Keratinocyte (primary cell): ENCODE measurements around the gene LRRC74B. TPM values are rescaled to one million over a fixed set of nuclear protein-coding genes. Genes with fewer than 3 reads are reported as not detected.

Experiments
- DNase-seq: peaks from one replicate; pipeline ENCODE4 v3.0.0-alpha.2; 2011; ENCODE audit warnings: low read depth, missing footprints, low spot score
- FAIRE-seq: peaks from 2 replicates; lab custom pipeline; 2011; peaks lifted over from hg19 to GRCh38; lab: Jason Lieb, UNC
- H2AFZ ChIP-seq: 2 replicates; pipeline ENCODE4 v1.6.0; 2012; ENCODE audit warnings: low read length, control low read depth, inconsistent platforms; ENCODE audit not compliant: control insufficient read depth
- H3K27ac ChIP-seq: 2 replicates; pipeline ENCODE4 v1.5.1; 2011; ENCODE audit warnings: low read length; ENCODE audit not compliant: control insufficient read depth, insufficient read depth
- H3K27me3 ChIP-seq: 3 replicates; pipeline ENCODE4 v1.6.0; 2011; ENCODE audit warnings: low read length; ENCODE audit not compliant: control insufficient read depth, insufficient read depth; ENCODE audit errors: extremely low read depth
- H3K36me3 ChIP-seq, 2 experiments: 2 replicates in 1 of 2; 3 replicates in 1 of 2; pipeline ENCODE4 v1.5.1; 2011; ENCODE audit warnings: low read length in 2 of 2, mild to moderate bottlenecking in 1 of 2; ENCODE audit not compliant: control insufficient read depth in 2 of 2, insufficient read depth in 2 of 2; ENCODE audit errors: extremely low read depth in 1 of 2
- H3K4me1 ChIP-seq: 3 replicates; pipeline ENCODE4 v1.5.1; 2011; ENCODE audit warnings: low read length; ENCODE audit not compliant: control insufficient read depth, insufficient read depth; ENCODE audit errors: extremely low read depth
- H3K4me2 ChIP-seq: 3 replicates; pipeline ENCODE4 v1.6.0; 2011; ENCODE audit warnings: low read depth, low read length; ENCODE audit not compliant: control insufficient read depth, insufficient read depth; ENCODE audit errors: extremely low read depth
- H3K4me3 ChIP-seq, 3 experiments: fragments of 200-600 bp in 1 of 3; sonication (generic) in 1 of 3; 2 replicates in 2 of 3; 3 replicates in 1 of 3; pipeline ENCODE4 v1.5.1; 2011 to 2016; ENCODE audit warnings: low read length in 3 of 3, mild to moderate bottlenecking in 3 of 3, control low read depth in 2 of 3, inconsistent platforms in 1 of 3, low read depth in 1 of 3, mixed read lengths in 1 of 3, mixed run types in 1 of 3, moderate library complexity in 1 of 3; ENCODE audit not compliant: control insufficient read depth in 2 of 3, insufficient read depth in 2 of 3; ENCODE audit errors: extremely low read depth in 1 of 3
- H3K79me2 ChIP-seq: 2 replicates; pipeline ENCODE4 v1.6.0; 2012; ENCODE audit warnings: low read length; ENCODE audit not compliant: control insufficient read depth, insufficient read depth
- H3K9ac ChIP-seq: 3 replicates; pipeline ENCODE4 v1.6.0; 2011; ENCODE audit warnings: low read length; ENCODE audit not compliant: control insufficient read depth, insufficient read depth; ENCODE audit errors: extremely low read depth
- H3K9me1 ChIP-seq: 3 replicates; pipeline ENCODE4 v1.6.0; 2011; ENCODE audit warnings: low read length; ENCODE audit not compliant: control insufficient read depth, insufficient read depth; ENCODE audit errors: extremely low read depth
- H3K9me3 ChIP-seq: 2 replicates; pipeline ENCODE4 v1.5.1; 2012; ENCODE audit warnings: low read depth, low read length; ENCODE audit not compliant: control insufficient read depth
- H4K20me1 ChIP-seq: 3 replicates; pipeline ENCODE4 v1.6.0; 2011; ENCODE audit warnings: low read length; ENCODE audit not compliant: control insufficient read depth, insufficient read depth; ENCODE audit errors: extremely low read depth
- CTCF ChIP-seq, 3 experiments: IDR thresholded peaks in 1 of 3; conservative IDR thresholded peaks in 1 of 3; optimal IDR thresholded peaks in 1 of 3; 2 replicates in 2 of 3; 3 replicates in 1 of 3; pipeline versions ENCODE3 to v1.5.1; 2011; ENCODE audit warnings: low read length in 3 of 3, mild to moderate bottlenecking in 3 of 3, moderate library complexity in 2 of 3, control low read depth in 1 of 3, inconsistent platforms in 1 of 3; ENCODE audit not compliant: insufficient read depth in 2 of 3; ENCODE audit errors: extremely low read depth in 1 of 3
- EZH2 ChIP-seq: IDR thresholded peaks from one replicate; pipeline ENCODE4 v1.6.1; 2012; ENCODE audit warnings: inconsistent platforms, mild to moderate bottlenecking, low read length, moderate library complexity
- dilution Hi-C: fragments of 300-500 bp; cut with MboI; formaldehyde crosslinking; loops from one replicate; pipeline ENCODE4 v1.7.0; 2020; ENCODE audit warnings: low sequenced_read_pairs; ENCODE audit not compliant: extremely low pct_ligation_motif_present
- polyA plus RNA-seq, 5 experiments: library from polyadenylated mRNA; depleted of rRNA in 3 of 5; stranded (reverse) in 3 of 5; stranded (forward) in 1 of 5; unstranded in 1 of 5; fragments of >200 nt; gene quantifications; 1 replicate in 1 of 5; 2 replicates in 3 of 5; 3 replicates in 1 of 5; pipeline versions ENCODE4 v1.2.1 to v1.2.3, GENCODE V29; 2011 to 2012; ENCODE audit warnings: missing spikeins in 2 of 5, low read depth in 1 of 5, low replicate concordance in 1 of 5

The LRRC74B gene
- polyA plus RNA-seq, 1 donor (not counting 4 experiments of a cell fraction or from before 2014, with no cell fraction given) = not detected

- no peak for DNase-seq
- Histone ChIP-seq H3K79me2 (no peaks in the 10 kb centered on the region), H2AFZ (no peak overlapping the region), H3K4me3 (no peak overlapping the region), H3K4me1 (peaks cover 31% of the 10 kb centered on the region), H3K27me3 (peaks cover 22% of the 10 kb centered on the region), H3K4me2 (no peak overlapping the region), H3K27ac (no peak overlapping the region), H3K9ac (no peak overlapping the region), H4K20me1 (no peaks in the 10 kb centered on the region), H3K9me1 (no peaks in the 10 kb centered on the region), H3K36me3 (no peaks in the 10 kb centered on the region), H3K9me3 (no peaks in the 10 kb centered on the region)
- no peak for FAIRE-seq
- dilution Hi-C loops = no loop called here
- TF ChIP-seq EZH2 = no peak
- TF ChIP-seq CTCF (optimal IDR thresholded peaks at IDR 0.05 in 1 of 3, IDR thresholded peaks at IDR 0.05 in 1 of 3, conservative IDR thresholded peaks at IDR 0.05 in 1 of 3; ENCODE audit: extremely low read depth in 1 of 3, insufficient read depth in 2 of 3, low read length in 3 of 3) = no peak
Observed at GRCh38 chr22:21029486-21030025, 16.2 kb upstream of the LRRC74B start.

DNA sequence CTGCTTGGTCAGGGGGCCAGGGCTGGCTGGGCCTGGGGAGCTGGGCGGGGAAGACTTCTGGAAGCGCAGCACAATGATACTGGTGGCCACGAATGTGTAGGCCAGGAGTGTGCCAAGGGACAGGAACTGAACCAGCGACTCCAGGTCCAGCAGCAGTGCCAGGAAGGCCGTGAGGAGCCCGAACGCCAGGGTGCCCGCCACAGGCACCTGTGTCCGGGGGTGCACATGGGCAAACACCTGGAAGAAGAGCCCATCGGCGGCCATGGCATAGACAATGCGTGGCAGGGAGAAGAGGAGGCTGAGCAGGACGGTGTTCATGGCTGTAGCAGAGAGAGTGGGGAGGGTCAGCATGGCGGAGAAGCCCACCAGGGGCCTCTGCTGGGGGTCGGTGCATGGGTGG, 15.7 kb upstream of the LRRC74B start:
- no peaks in the 10 kb centered on the region for H3K36me3 ChIP-seq
- H4K20me1 ChIP-seq = no peaks in the 10 kb centered on the region
- no peak overlapping the region for H3K4me2 ChIP-seq
- H3K9me1 ChIP-seq = no peaks in the 10 kb centered on the region
- H3K4me1 ChIP-seq = peaks cover 29% of the 10 kb centered on the region
- TF ChIP-seq EZH2 = no peak
- TF ChIP-seq CTCF (optimal IDR thresholded peaks at IDR 0.05 in 1 of 3, IDR thresholded peaks at IDR 0.05 in 1 of 3, conservative IDR thresholded peaks at IDR 0.05 in 1 of 3; ENCODE audit: extremely low read depth in 1 of 3, insufficient read depth in 2 of 3, low read length in 3 of 3) = no peak
- peaks cover 22% of the 10 kb centered on the region for H3K27me3 ChIP-seq
- H2AFZ ChIP-seq = no peak overlapping the region
- H3K79me2 ChIP-seq = no peaks in the 10 kb centered on the region
- dilution Hi-C loops = no loop called here
- no peak overlapping the region for H3K27ac ChIP-seq
- H3K4me3 ChIP-seq = no peak overlapping the region
- FAIRE-seq (no peak), DNase-seq (no peak)
- H3K9ac ChIP-seq = no peak overlapping the region
- no peaks in the 10 kb centered on the region for H3K9me3 ChIP-seq
